Mesothelial cell of epicardium (in vitro differentiated cells): Measurements from ENCODE around the gene GAPDHS. TPM values are rescaled to one million over a fixed set of nuclear protein-coding genes. Genes with fewer than 3 reads are reported as not detected.
A peak's percentile ranks its signal among the peaks of the same experiment; 100 is the strongest.

ENCODE experiments used
- DNase-seq, 2 experiments: peaks; one replicate each; pipeline ENCODE4 v3.0.0; 2021; ENCODE audit warnings: low spot score in 2 of 2; ENCODE audit not compliant: unreplicated experiment in 2 of 2
- H3K27ac Mint-ChIP-seq: 2 replicates; pipeline ENCODE4 v1.8.0; 2021; ENCODE audit warnings: mixed read lengths
- H3K27me3 Mint-ChIP-seq: 2 replicates; pipeline ENCODE4 v1.8.0; 2021; ENCODE audit warnings: low read depth, mixed read lengths
- H3K36me3 Mint-ChIP-seq: 2 replicates; pipeline ENCODE4 v1.8.0; 2021; ENCODE audit warnings: mixed read lengths
- H3K4me1 Mint-ChIP-seq: 2 replicates; pipeline ENCODE4 v1.8.0; 2021; ENCODE audit warnings: mixed read lengths
- H3K4me3 Mint-ChIP-seq: 2 replicates; pipeline ENCODE4 v1.8.0; 2021; ENCODE audit warnings: mild to moderate bottlenecking, moderate library complexity, mixed read lengths
- H3K9me3 Mint-ChIP-seq: 2 replicates; pipeline ENCODE4 v1.8.0; 2021; ENCODE audit warnings: mixed read lengths
- total RNA-seq: library from RNA; stranded (reverse); gene quantifications from 3 replicates; pipeline ENCODE4 v1.2.1, GENCODE V29; 2021
- TF ChIP-seq, protein P1 (sequence below): fragments of 200-600 bp; sonication (generic); IDR thresholded peaks from one replicate; pipeline ENCODE4 v1.5.0; 2021; ENCODE audit warnings: antibody characterized with exemption; ENCODE audit not compliant: unreplicated experiment

GAPDHS gene
- total RNA-seq, 1 donor from 2014 or later: not detected

DNA sequence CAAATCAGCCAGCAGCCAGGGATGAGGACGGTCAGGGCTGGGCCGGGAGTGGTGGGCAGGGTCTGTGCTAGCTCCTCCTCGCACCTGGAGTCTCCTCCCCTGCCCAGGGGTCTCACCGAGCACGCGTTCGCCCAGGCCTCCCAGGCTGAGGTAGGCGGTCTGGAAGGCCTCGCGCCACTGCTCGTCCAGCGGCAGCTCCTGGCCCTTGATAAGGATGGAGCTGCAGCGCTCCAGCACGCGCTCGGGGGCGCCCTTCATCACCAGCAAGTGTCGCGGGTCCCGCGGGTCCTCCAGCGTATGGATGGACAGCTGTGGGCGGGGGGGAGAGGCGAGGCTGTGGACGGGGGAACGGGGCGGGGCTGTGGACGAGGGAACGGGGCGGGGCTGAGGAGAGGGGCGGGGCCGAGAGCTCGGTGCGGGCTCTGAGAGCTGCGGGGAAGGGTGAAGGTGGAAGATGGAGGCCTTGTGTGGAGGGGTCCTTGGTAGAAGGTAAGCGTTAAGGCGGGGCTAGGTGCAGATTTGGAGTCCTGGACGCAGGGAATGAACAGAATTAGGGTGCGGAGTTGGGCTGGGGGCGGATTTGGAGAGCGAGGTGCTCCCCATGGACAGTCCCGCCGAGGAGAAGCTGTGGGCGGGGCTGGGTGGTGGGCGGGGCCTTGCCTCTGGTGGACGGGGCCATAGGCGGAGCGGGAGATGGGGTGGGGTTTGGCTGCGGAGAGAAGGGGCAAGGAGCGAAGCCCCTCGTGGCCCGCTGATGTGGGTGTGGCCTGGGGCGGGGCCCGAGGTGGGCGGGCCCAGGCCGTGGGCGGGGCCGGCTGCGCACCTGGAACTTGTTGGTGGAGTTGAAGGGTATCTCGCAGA, 24.5 kb downstream of the GAPDHS start:
- DNase-seq: peak; percentile 70 to 82
- TF ChIP-seq, protein P1, sequence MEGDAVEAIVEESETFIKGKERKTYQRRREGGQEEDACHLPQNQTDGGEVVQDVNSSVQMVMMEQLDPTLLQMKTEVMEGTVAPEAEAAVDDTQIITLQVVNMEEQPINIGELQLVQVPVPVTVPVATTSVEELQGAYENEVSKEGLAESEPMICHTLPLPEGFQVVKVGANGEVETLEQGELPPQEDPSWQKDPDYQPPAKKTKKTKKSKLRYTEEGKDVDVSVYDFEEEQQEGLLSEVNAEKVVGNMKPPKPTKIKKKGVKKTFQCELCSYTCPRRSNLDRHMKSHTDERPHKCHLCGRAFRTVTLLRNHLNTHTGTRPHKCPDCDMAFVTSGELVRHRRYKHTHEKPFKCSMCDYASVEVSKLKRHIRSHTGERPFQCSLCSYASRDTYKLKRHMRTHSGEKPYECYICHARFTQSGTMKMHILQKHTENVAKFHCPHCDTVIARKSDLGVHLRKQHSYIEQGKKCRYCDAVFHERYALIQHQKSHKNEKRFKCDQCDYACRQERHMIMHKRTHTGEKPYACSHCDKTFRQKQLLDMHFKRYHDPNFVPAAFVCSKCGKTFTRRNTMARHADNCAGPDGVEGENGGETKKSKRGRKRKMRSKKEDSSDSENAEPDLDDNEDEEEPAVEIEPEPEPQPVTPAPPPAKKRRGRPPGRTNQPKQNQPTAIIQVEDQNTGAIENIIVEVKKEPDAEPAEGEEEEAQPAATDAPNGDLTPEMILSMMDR: no peak
- Mint-ChIP-seq H3K27ac (no peak overlapping the region), H3K4me3 (peak overlapping the region; percentile 75), H3K27me3 (peaks cover 83% of the 10 kb centered on the region), H3K9me3 (no peaks in the 10 kb centered on the region), H3K36me3 (no peaks in the 10 kb centered on the region), H3K4me1 (peaks cover 4% of the 10 kb centered on the region)

DNA sequence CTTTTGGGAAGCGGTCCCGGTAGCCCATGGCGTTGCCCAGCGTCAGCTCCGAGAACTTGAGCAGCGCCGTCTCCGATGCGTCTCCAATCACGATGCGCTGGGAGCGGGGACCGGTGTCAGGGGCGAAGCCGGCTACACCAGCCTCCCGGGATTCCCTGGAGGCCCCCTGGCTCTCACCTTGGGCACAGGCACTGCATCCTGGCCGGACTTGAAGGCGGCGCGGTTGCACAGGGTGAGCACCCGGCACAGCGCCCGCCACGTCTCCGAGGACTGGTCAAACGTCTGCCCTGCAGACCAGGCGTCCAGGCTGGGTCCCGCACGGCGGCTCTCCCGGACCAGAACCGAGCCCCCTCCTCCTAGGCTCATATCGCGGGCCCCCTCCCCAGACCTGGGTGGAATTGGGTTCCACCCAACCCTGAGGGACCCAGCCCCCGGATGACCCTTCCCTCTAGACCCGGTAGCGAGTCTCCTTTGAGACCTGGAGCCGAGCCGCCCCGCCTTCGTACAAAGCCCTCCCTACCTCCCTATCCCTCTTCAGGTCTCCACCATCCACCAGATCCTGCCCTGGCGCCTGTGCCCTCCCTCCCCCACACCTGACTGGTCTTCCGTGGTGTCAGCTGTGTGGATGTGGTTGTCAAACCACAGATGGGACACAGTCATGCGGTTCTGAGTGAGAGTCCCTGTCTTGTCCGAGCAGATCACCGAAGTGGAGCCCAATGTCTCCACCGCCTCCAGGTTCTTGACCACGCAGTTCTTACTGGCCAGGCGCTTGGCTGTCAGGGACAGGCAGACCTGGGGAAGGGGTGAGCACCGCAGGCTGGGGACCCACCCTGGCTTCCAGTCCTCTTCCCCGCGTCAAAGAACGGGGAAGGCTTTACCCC, 25.4 kb downstream of the GAPDHS start:
- Mint-ChIP-seq H3K4me3 (peak overlapping the region; percentile 75), H3K9me3 (no peaks in the 10 kb centered on the region), H3K27ac (no peak overlapping the region), H3K36me3 (no peaks in the 10 kb centered on the region), H3K27me3 (peaks cover 90% of the 10 kb centered on the region), H3K4me1 (peaks cover 4% of the 10 kb centered on the region)
- TF ChIP-seq, protein P1: no peak
- no peak for DNase-seq

DNA sequence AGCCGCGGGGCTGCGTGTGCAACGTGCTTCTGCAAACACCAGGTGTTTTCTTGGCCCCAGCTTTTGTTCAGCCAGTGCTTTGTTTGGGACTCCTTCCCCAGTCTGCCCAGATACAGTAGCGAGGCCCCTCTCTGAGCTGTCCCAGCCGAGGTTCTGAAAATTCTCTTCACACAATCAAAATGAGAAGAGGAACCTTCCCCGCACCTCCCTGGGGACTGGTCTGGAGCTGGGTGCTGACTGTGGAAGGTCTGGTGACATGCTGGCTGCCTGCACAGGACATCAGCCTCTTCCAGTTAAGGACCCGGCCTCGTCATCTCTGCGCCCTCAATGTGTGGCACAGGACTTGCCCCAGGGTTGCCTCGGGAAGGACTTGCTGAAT, 26.0 kb downstream of the GAPDHS start:
- no peaks in the 10 kb centered on the region for H3K9me3 Mint-ChIP-seq
- TF ChIP-seq, protein P1: no peak
- H3K27ac Mint-ChIP-seq: no peak overlapping the region
- no peaks in the 10 kb centered on the region for H3K36me3 Mint-ChIP-seq
- no peak overlapping the region for H3K4me3 Mint-ChIP-seq
- no peak for DNase-seq
- peaks cover 88% of the 10 kb centered on the region for H3K27me3 Mint-ChIP-seq
- H3K4me1 Mint-ChIP-seq: peaks cover 4% of the 10 kb centered on the region

DNA sequence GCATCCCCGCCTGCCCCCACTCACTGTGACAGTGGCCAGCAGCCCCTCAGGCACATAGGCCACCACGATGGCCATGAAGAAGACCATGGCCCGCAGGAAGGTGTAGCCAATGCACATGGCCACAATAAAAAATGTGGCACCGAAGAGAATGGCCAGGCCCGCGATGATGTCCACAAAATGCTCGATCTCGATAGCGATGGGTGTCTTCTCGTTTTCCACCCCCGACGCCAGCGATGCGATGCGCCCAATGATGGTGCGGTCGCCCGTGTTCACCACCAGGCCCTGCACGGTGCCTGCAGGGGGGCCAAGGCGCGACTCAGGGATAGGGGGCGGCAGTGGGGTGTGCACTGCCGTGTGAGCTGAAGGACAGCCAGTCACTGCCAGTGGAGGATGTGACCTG, 26.5 kb downstream of the GAPDHS start:
- peaks cover 88% of the 10 kb centered on the region for H3K27me3 Mint-ChIP-seq

DNA sequence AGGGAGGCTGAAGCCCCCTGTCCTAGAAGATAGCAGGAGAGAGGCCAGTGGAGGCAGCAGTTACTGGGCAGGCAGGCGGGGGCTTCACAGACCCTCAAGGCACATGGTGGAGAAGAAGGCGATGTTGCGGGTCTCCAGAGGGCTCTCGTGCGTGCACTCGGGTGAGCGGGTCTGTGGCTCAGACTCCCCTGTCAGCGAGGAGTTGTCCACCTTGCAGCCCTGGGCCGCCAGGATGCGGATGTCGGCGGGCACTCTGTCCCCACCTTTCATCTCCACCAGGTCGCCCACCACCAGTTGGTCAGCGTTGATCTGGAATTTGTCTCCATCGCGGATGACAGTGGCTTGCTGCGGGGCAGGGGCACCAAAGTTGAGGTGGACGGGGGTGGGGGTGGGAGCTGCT, 27.0 kb downstream of the GAPDHS start:
- Mint-ChIP-seq H3K4me1 (peaks cover 4% of the 10 kb centered on the region), H3K27ac (no peak overlapping the region), H3K4me3 (no peak overlapping the region), H3K9me3 (no peaks in the 10 kb centered on the region), H3K27me3 (peaks cover 89% of the 10 kb centered on the region), H3K36me3 (no peaks in the 10 kb centered on the region)
- TF ChIP-seq, protein P1: no peak
- DNase-seq: no peak

More for the DNA sequence above, 26.5 kb downstream of the GAPDHS start:
- H3K27ac Mint-ChIP-seq: no peak overlapping the region
- H3K4me3 Mint-ChIP-seq: no peak overlapping the region
- H3K9me3 Mint-ChIP-seq: no peaks in the 10 kb centered on the region
- no peaks in the 10 kb centered on the region for H3K36me3 Mint-ChIP-seq
- TF ChIP-seq, protein P1: no peak
- DNase-seq: no peak
- peaks cover 4% of the 10 kb centered on the region for H3K4me1 Mint-ChIP-seq
